MM.1S (cell line): Measurements from ENCODE around the gene BTBD16.

Experiments
- DNase-seq: peaks from one replicate; pipeline ENCODE4 v3.0.0-alpha.2; 2015
- H2AFZ ChIP-seq: fragments of 300-600 bp; sonication (generic); 2 replicates; pipeline ENCODE4 v1.6.0; 2016; ENCODE audit warnings: antibody characterized with exemption, low read length
- H3F3A ChIP-seq: fragments of 300-600 bp; sonication (generic); 2 replicates; pipeline ENCODE4 v1.6.1; 2016; ENCODE audit warnings: mild to moderate bottlenecking, antibody characterized with exemption, low read length, moderate library complexity, mixed read lengths; ENCODE audit not compliant: insufficient read depth
- H3K27ac ChIP-seq: fragments of 300-600 bp; sonication (generic); 2 replicates; pipeline ENCODE4 v1.5.1; 2016; ENCODE audit warnings: mild to moderate bottlenecking, low read length
- H3K27me3 ChIP-seq: fragments of 300-600 bp; sonication (generic); replicated peaks from 2 replicates; pipeline ENCODE4 v1.6.0; 2016; ENCODE audit warnings: low read length; ENCODE audit not compliant: insufficient read depth
- H3K36me3 ChIP-seq: fragments of 300-600 bp; sonication (generic); replicated peaks from 2 replicates; pipeline ENCODE4 v1.6.1; 2016; ENCODE audit warnings: mild to moderate bottlenecking, low read length, mixed read lengths; ENCODE audit not compliant: insufficient read depth
- H3K4me1 ChIP-seq: fragments of 300-600 bp; sonication (generic); 2 replicates; pipeline ENCODE4 v1.6.1; 2016; ENCODE audit warnings: low read length, mixed read lengths
- H3K4me2 ChIP-seq: fragments of 300-600 bp; sonication (generic); 2 replicates; pipeline ENCODE4 v1.6.0; 2016; ENCODE audit warnings: low read depth, low read length
- H3K4me3 ChIP-seq: fragments of 300-600 bp; sonication (generic); 2 replicates; pipeline ENCODE4 v1.5.1; 2016; ENCODE audit warnings: low read length, mixed read lengths
- H3K79me2 ChIP-seq: fragments of 300-600 bp; sonication (generic); 2 replicates; pipeline ENCODE4 v1.6.1; 2016; ENCODE audit warnings: mixed run types, low read length, mixed read lengths
- H3K9ac ChIP-seq: fragments of 300-600 bp; sonication (generic); 2 replicates; pipeline ENCODE4 v1.6.1; 2016; ENCODE audit warnings: low read length, mixed read lengths
- H3K9me2 ChIP-seq: fragments of 300-600 bp; sonication (generic); replicated peaks from 2 replicates; pipeline ENCODE4 v1.6.1; 2016; ENCODE audit warnings: mild to moderate bottlenecking, low read length, mixed read lengths; ENCODE audit not compliant: insufficient read depth
- H3K9me3 ChIP-seq: fragments of 300-600 bp; sonication (generic); replicated peaks from 2 replicates; pipeline ENCODE4 v1.6.1; 2016; ENCODE audit warnings: mild to moderate bottlenecking, low read length, mixed read lengths; ENCODE audit not compliant: insufficient read depth
- H4K20me1 ChIP-seq: fragments of 300-600 bp; sonication (generic); 2 replicates; pipeline ENCODE4 v1.6.1; 2016; ENCODE audit warnings: mild to moderate bottlenecking, low read length, moderate library complexity, mixed read lengths; ENCODE audit not compliant: insufficient read depth
- EZH2 ChIP-seq: fragments of 300-600 bp; sonication (generic); optimal IDR thresholded peaks from 2 replicates; pipeline ENCODE3; 2017; ENCODE audit warnings: low read depth, mild to moderate bottlenecking, antibody characterized with exemption, low read length, mixed read lengths
- EZH2phosphoT487 ChIP-seq: fragments of 300-600 bp; sonication (generic); IDR thresholded peaks from 2 replicates; pipeline ENCODE4 v1.6.1; 2018; ENCODE audit warnings: antibody characterized with exemption, low read length
- TF ChIP-seq, protein P1 (sequence below): fragments of 300-600 bp; sonication (generic); IDR thresholded peaks from 2 replicates; pipeline ENCODE4 v1.5.1; 2016; ENCODE audit warnings: antibody characterized with exemption, low read length, mixed read lengths

Gene BTBD16

GRCh38 chr10:122240401-122240800 is 30.7 kb upstream of the BTBD16 start:
- TF ChIP-seq, protein P1, sequence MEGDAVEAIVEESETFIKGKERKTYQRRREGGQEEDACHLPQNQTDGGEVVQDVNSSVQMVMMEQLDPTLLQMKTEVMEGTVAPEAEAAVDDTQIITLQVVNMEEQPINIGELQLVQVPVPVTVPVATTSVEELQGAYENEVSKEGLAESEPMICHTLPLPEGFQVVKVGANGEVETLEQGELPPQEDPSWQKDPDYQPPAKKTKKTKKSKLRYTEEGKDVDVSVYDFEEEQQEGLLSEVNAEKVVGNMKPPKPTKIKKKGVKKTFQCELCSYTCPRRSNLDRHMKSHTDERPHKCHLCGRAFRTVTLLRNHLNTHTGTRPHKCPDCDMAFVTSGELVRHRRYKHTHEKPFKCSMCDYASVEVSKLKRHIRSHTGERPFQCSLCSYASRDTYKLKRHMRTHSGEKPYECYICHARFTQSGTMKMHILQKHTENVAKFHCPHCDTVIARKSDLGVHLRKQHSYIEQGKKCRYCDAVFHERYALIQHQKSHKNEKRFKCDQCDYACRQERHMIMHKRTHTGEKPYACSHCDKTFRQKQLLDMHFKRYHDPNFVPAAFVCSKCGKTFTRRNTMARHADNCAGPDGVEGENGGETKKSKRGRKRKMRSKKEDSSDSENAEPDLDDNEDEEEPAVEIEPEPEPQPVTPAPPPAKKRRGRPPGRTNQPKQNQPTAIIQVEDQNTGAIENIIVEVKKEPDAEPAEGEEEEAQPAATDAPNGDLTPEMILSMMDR, result no peak
- TF ChIP-seq EZH2phosphoT487, result no peak
- TF ChIP-seq EZH2, result no peak
- H3K27ac ChIP-seq, result no peak overlapping the region

GRCh38 chr10:122241836-122242235 is 29.3 kb upstream of the BTBD16 start:
- no peaks in the 10 kb centered on the region for H3K79me2 ChIP-seq
- no peaks in the 10 kb centered on the region for H3F3A ChIP-seq
- no peaks in the 10 kb centered on the region for H4K20me1 ChIP-seq
- H3K27me3 ChIP-seq, result no peaks in the 10 kb centered on the region
- H3K4me2 ChIP-seq, result no peak overlapping the region
- no peaks in the 10 kb centered on the region for H3K9me3 ChIP-seq
- H3K9me2 ChIP-seq, result no peaks in the 10 kb centered on the region
- no peaks in the 10 kb centered on the region for H3K36me3 ChIP-seq
- DNase-seq, result no peak
- no peak overlapping the region for H2AFZ ChIP-seq
- no peak overlapping the region for H3K27ac ChIP-seq
- TF ChIP-seq EZH2phosphoT487, result no peak
- no peak overlapping the region for H3K9ac ChIP-seq
- H3K4me1 ChIP-seq, result no peaks in the 10 kb centered on the region
- no peak overlapping the region for H3K4me3 ChIP-seq

More at GRCh38 chr10:122240401-122240800, 30.7 kb upstream of the BTBD16 start:
- Histone ChIP-seq H3K9ac (no peak overlapping the region), H3K9me2 (no peaks in the 10 kb centered on the region), H4K20me1 (no peaks in the 10 kb centered on the region), H2AFZ (no peak overlapping the region), H3K4me1 (no peaks in the 10 kb centered on the region), H3K4me3 (no peak overlapping the region), H3K27me3 (no peaks in the 10 kb centered on the region), H3K9me3 (no peaks in the 10 kb centered on the region), H3K36me3 (no peaks in the 10 kb centered on the region), H3K79me2 (no peaks in the 10 kb centered on the region), H3F3A (no peaks in the 10 kb centered on the region), H3K4me2 (no peak overlapping the region)
- DNase-seq, result no peak

DNA sequence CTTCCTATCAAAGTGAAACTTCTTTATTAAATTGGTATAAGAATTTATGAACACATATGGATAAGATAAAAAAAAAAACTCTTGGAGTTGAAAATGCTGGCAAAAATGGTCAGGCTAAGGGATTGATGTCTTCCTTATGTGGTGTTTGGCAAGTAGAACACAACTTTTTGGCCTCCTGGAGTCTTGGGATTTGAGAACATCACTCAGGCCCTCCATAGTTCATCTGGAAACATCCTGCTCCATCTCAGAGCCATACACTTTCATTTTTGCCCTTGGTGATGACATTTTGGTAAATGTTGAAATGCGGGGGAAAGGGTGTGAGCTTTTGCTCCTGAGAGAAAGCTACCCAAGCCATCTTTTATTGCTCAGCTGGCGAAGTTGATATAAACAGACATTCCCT is 27.5 kb upstream of the BTBD16 start:
- TF ChIP-seq EZH2 (no peak), EZH2phosphoT487 (no peak)
- TF ChIP-seq, protein P1, result no peak
- H3F3A ChIP-seq, result no peaks in the 10 kb centered on the region
- H3K4me3 ChIP-seq, result no peak overlapping the region
- no peaks in the 10 kb centered on the region for H3K27me3 ChIP-seq
- no peak overlapping the region for H3K27ac ChIP-seq
- no peaks in the 10 kb centered on the region for H3K36me3 ChIP-seq
- no peaks in the 10 kb centered on the region for H3K9me3 ChIP-seq
- DNase-seq, result no peak
- H3K9ac ChIP-seq, result no peak overlapping the region
- H3K4me1 ChIP-seq, result no peaks in the 10 kb centered on the region
- H4K20me1 ChIP-seq, result no peaks in the 10 kb centered on the region
- H3K9me2 ChIP-seq, result no peaks in the 10 kb centered on the region
- no peaks in the 10 kb centered on the region for H3K79me2 ChIP-seq
- no peak overlapping the region for H2AFZ ChIP-seq
- H3K4me2 ChIP-seq, result no peak overlapping the region

DNA sequence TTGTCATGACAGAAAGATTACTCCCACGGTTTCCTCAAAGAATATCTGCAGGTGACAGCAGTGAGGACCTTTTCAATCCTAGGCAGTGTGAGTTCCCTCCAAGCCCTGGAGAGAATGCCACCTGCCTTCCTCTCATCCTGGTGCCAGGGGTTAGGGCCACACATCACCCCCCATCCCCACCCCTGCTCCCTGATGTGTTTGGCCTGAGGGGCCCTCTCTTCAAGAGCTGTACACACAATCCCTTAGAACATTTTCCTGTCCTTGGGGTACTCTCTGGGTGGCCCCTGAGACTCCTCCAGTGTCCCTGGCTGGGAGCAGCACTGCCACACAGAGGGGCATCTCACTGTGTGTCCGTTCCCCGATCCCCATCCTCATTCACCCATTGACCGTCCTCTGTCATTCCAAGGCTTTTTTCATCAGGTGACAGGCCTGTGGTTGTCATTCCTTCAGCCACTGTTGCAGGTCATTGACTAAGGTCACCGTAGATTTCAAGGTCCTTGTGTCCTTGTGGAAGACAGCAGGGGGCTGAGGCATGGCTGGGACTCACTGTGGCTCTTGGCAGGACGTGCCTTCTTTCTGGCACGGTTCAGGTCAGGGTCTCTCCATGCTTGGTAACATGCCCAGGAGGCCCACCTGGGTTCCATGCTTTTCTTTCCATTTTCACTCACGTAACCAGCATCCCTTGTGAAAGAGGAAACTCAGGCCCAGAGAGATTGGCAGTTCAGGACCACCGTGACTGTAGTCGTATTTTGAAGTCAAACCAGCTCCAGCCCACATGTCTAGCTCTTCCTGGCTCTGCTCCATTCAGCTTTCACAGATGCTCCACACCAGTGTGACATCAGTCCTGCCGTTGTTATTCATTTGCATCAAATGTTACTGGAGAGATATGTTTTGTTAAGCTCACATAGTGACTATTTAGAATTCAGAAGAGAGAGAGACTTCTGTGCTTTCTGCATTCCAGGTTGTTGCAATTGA is 26.8 kb upstream of the BTBD16 start:
- Histone ChIP-seq H3K79me2 (no peaks in the 10 kb centered on the region), H3K27ac (no peak overlapping the region), H3K9me3 (no peaks in the 10 kb centered on the region), H3K4me1 (no peaks in the 10 kb centered on the region), H3K9me2 (no peaks in the 10 kb centered on the region), H3K4me3 (no peak overlapping the region), H3K4me2 (no peak overlapping the region), H3K27me3 (no peaks in the 10 kb centered on the region), H3F3A (no peaks in the 10 kb centered on the region), H2AFZ (no peak overlapping the region), H3K9ac (no peak overlapping the region), H3K36me3 (no peaks in the 10 kb centered on the region), H4K20me1 (no peaks in the 10 kb centered on the region)
- no peak for DNase-seq
- no peak for TF ChIP-seq EZH2phosphoT487
- TF ChIP-seq, protein P1, result no peak
- TF ChIP-seq EZH2, result no peak
